Endodermal cell (in vitro differentiated cells): ENCODE results near the gene ZNF765. TPM values are rescaled to one million over a fixed set of nuclear protein-coding genes. Genes with fewer than 3 reads are reported as not detected.
"Not testable (repeated sequence)": the region's sequence is repeated elsewhere in the genome, so short reads cannot be mapped to it uniquely, and the experiment has no call there.

ENCODE experiments used
- DNase-seq: peaks from one replicate; pipeline ENCODE4 v3.0.0-alpha.2; 2017
- H3K27ac ChIP-seq: 2 replicates; pipeline ENCODE4 v1.5.1; 2013; ENCODE audit warnings: mild to moderate bottlenecking, low read depth, low read length, moderate library complexity
- H3K27me3 ChIP-seq: 2 replicates; pipeline ENCODE4 v1.6.1; 2013; ENCODE audit warnings: mild to moderate bottlenecking, low read length, moderate library complexity; ENCODE audit not compliant: insufficient read depth, control insufficient read depth, poor library complexity, severe bottlenecking
- H3K36me3 ChIP-seq: 2 replicates; pipeline ENCODE4 v1.7.0; 2013; ENCODE audit warnings: mild to moderate bottlenecking, low read length, moderate library complexity; ENCODE audit not compliant: control insufficient read depth, insufficient read depth
- H3K4me1 ChIP-seq: one replicate; pipeline ENCODE4 v1.7.0; 2013; ENCODE audit warnings: low read length; ENCODE audit not compliant: control insufficient read depth, insufficient read depth
- H3K4me3 ChIP-seq: 2 replicates; pipeline ENCODE4 v1.5.1; 2013; ENCODE audit warnings: mild to moderate bottlenecking, low read length, moderate library complexity
- H3K9ac ChIP-seq: 2 replicates; pipeline ENCODE4 v1.6.1; 2013; ENCODE audit warnings: mild to moderate bottlenecking, low read length, moderate library complexity; ENCODE audit not compliant: poor library complexity, severe bottlenecking; ENCODE audit errors: extremely low read depth
- H3K9me3 ChIP-seq: 2 replicates; pipeline ENCODE4 v1.6.1; 2013; ENCODE audit warnings: mild to moderate bottlenecking, low read length, moderate library complexity; ENCODE audit not compliant: control insufficient read depth
- H3K27ac Mint-ChIP-seq: 2 replicates; pipeline ENCODE4 v1.8.0; 2020; ENCODE audit warnings: mixed read lengths
- H3K27me3 Mint-ChIP-seq: 2 replicates; pipeline ENCODE4 v1.8.0; 2021; ENCODE audit warnings: mild to moderate bottlenecking, mixed read lengths; ENCODE audit not compliant: insufficient read depth
- H3K36me3 Mint-ChIP-seq: 2 replicates; pipeline ENCODE4 v1.8.0; 2020; ENCODE audit warnings: low read depth, mixed read lengths
- H3K4me1 Mint-ChIP-seq: 2 replicates; pipeline ENCODE4 v1.8.0; 2020; ENCODE audit warnings: mixed read lengths
- H3K4me3 Mint-ChIP-seq: 2 replicates; pipeline ENCODE4 v1.8.0; 2020; ENCODE audit warnings: mild to moderate bottlenecking, moderate library complexity, mixed read lengths
- H3K9me3 Mint-ChIP-seq: 2 replicates; pipeline ENCODE4 v1.8.0; 2020; ENCODE audit warnings: mild to moderate bottlenecking, mixed read lengths
- CTCF ChIP-seq: fragments of 200-600 bp; sonication (generic); conservative IDR thresholded peaks from 2 replicates; pipeline ENCODE4 v1.5.0; 2021; ENCODE audit warnings: antibody characterized with exemption, mild to moderate bottlenecking
- WGBS, 2 experiments: methylation state at CpG; one replicate each; pipeline versions ENCODE4 v1.1.5 to v1.1.7; 2013; ENCODE audit warnings: missing lambda C conversion rate in 2 of 2, mixed read lengths in 1 of 2; ENCODE audit not compliant: insufficient coverage in 1 of 2, insufficient read length in 1 of 2; 5-methylcytosine and 5-hydroxymethylcytosine counted together
- total RNA-seq, 2 donors: library from RNA; stranded (reverse); fragmentation: NEBNext Ultra II Directional in 1 of 2; extraction: Animal tissue kit (Norgen Biotek cat#: 25700) in 1 of 2; gene quantifications; 2 replicates in 1 of 2; 3 replicates in 1 of 2; pipeline ENCODE4 v1.2.1, GENCODE V29; 2021

Gene ZNF765
- total RNA-seq, 2 donors from 2014 or later = 30.1 to 35.9 TPM

- Histone ChIP-seq H3K4me1 (no peaks in the 10 kb centered on the region), H3K27me3 (no peaks in the 10 kb centered on the region), H3K36me3 (peaks cover 62% of the 10 kb centered on the region), H3K4me3 (peak overlapping the region; percentile 60), H3K9ac (no peak overlapping the region), H3K27ac (no peak overlapping the region), H3K9me3 (peaks cover 16% of the 10 kb centered on the region)
- no peak for DNase-seq
- Mint-ChIP-seq H3K27me3 (no peaks in the 10 kb centered on the region), H3K36me3 (peaks cover 54% of the 10 kb centered on the region), H3K4me3 (no peak overlapping the region), H3K9me3 (peaks cover 4% of the 10 kb centered on the region), H3K4me1 (peaks cover 37% of the 10 kb centered on the region), H3K27ac (no peak overlapping the region)
- 96 to 97% methylated on average over 6 to 7 of the region's 7 CpGs for WGBS, 2 experiments
- no peak for TF ChIP-seq CTCF
These were observed 77.0 kb downstream of the ZNF765 start for GRCh38 chr19:53471916-53472315.

GRCh38 chr19:53474832-53475231 is 79.9 kb downstream of the ZNF765 start:
- not testable (repeated sequence) for H3K27me3 Mint-ChIP-seq, H3K27me3 ChIP-seq, H3K4me3 ChIP-seq, H3K4me3 Mint-ChIP-seq, H3K9ac ChIP-seq, H3K4me1 ChIP-seq, H3K27ac ChIP-seq, H3K27ac Mint-ChIP-seq, DNase-seq
- Mint-ChIP-seq H3K4me1 (peaks cover 23% of the 10 kb centered on the region), H3K9me3 (peaks cover 29% of the 10 kb centered on the region), H3K36me3 (peaks cover 82% of the 10 kb centered on the region)
- TF ChIP-seq CTCF = peak; percentile 47
- Histone ChIP-seq H3K9me3 (peaks cover 44% of the 10 kb centered on the region), H3K36me3 (peaks cover 90% of the 10 kb centered on the region)
- WGBS, 2 experiments = 95% methylated on average over 1 of the region's 1 CpG; no CpG with 5 or more reads in 1 of the 2 experiments

- H3K4me3 ChIP-seq, H3K27ac Mint-ChIP-seq, H3K27ac ChIP-seq, H3K4me1 ChIP-seq, H3K27me3 ChIP-seq, DNase-seq, H3K9ac ChIP-seq, H3K27me3 Mint-ChIP-seq, H3K4me3 Mint-ChIP-seq: not testable (repeated sequence)
- peaks cover 35% of the 10 kb centered on the region for H3K9me3 Mint-ChIP-seq
- 92 to 94% methylated on average over 5 to 6 of the region's 6 CpGs for WGBS, 2 experiments
- peaks cover 20% of the 10 kb centered on the region for H3K4me1 Mint-ChIP-seq
- H3K36me3 Mint-ChIP-seq = peaks cover 87% of the 10 kb centered on the region
- Histone ChIP-seq H3K36me3 (peaks cover 96% of the 10 kb centered on the region), H3K9me3 (peaks cover 50% of the 10 kb centered on the region)
These were observed 80.5 kb downstream of the ZNF765 start for GRCh38 chr19:53475470-53475869.

Other genes with a start within 250 kb of the ZNF765 start
- 10 to 100 TPM; 17.7 to 25.5 TPM for gene ZNF347, start 236.1 kb upstream of the ZNF765 start, total RNA-seq
- gene ZNF665, start 201.8 kb upstream of the ZNF765 start, total RNA-seq = 1 to 10 TPM; 7.6 to 8.6 TPM
- 10 to 100 TPM; 35.6 to 56.5 TPM for gene ZNF677, start 140.3 kb upstream of the ZNF765 start, total RNA-seq
- not detected for gene VN1R2, start 136.9 kb upstream of the ZNF765 start, total RNA-seq
- gene VN1R4, start 127.4 kb upstream of the ZNF765 start, total RNA-seq = not detected
- gene ZNF845, start 61.4 kb upstream of the ZNF765 start, total RNA-seq = 10 to 100 TPM; 19.0 to 24.3 TPM
- gene ZNF525, start 29.4 kb upstream of the ZNF765 start, total RNA-seq = 10 to 100 TPM; 42.2 to 48.8 TPM
- 10 to 100 TPM; 52.3 to 63.8 TPM for gene ZNF761, start 36.8 kb downstream of the ZNF765 start, total RNA-seq
- 10 to 100 TPM; 38.7 to 58.5 TPM for gene ZNF813, start 72.6 kb downstream of the ZNF765 start, total RNA-seq
- gene ZNF331, start 143.0 kb downstream of the ZNF765 start, total RNA-seq = 10 to 100 TPM; 32.1 to 50.1 TPM
- gene DPRX, start 236.8 kb downstream of the ZNF765 start, total RNA-seq = not detected